Mesodermal cell (in vitro differentiated cells): ENCODE measurements around the gene ATP1B3.

Experiments
- H3K27ac ChIP-seq: 2 replicates; pipeline ENCODE4 v1.7.0; 2013; ENCODE audit warnings: mild to moderate bottlenecking, low read depth, low read length, moderate library complexity; ENCODE audit not compliant: severe bottlenecking
- H3K36me3 ChIP-seq: 2 replicates; pipeline ENCODE4 v1.7.1; 2013; ENCODE audit warnings: mild to moderate bottlenecking, low read length, moderate library complexity; ENCODE audit not compliant: control insufficient read depth, insufficient read depth
- H3K4me1 ChIP-seq: one replicate; pipeline ENCODE4 v1.7.1; 2013; ENCODE audit warnings: mild to moderate bottlenecking, low read length; ENCODE audit not compliant: insufficient read depth, control insufficient read depth, poor library complexity, severe bottlenecking
- H3K4me3 ChIP-seq: 2 replicates; pipeline ENCODE4 v1.7.0; 2013; ENCODE audit warnings: low read length, control low read depth, mild to moderate bottlenecking; ENCODE audit not compliant: insufficient read depth, poor library complexity, severe bottlenecking; ENCODE audit errors: extremely low read depth
- H3K9me3 ChIP-seq: 2 replicates; pipeline ENCODE4 v1.7.1; 2013; ENCODE audit warnings: mild to moderate bottlenecking, low read length, moderate library complexity; ENCODE audit not compliant: control insufficient read depth
- WGBS, 2 experiments: methylation state at CpG; one replicate each; pipeline ENCODE4 v1.1.5; 2013; ENCODE audit warnings: missing lambda C conversion rate in 2 of 2; ENCODE audit not compliant: insufficient coverage in 2 of 2; 5-methylcytosine and 5-hydroxymethylcytosine counted together

ATP1B3 gene

DNA sequence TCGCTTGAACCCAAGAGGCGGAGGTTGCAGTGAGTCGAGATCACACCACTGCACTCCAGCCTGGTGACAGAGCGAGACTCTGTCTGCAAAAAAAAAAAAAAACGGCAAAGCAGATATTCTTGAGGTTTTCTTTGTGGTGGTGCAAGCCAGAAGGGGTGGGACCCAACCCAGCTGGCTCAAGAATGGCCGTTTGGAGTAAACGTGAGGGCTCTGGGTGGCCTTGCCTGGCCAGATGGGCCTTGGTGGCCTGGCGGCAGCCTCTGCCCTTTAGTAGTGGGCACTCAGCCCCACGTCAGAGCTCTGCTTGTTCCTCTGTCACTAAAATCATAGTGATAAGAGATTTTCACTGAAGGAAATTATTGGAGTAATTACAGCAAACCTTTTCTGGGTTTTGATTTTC is 50.5 kb downstream of the ATP1B3 start:
- H3K27ac ChIP-seq: no peak overlapping the region
- no peaks in the 10 kb centered on the region for H3K9me3 ChIP-seq
- H3K36me3 ChIP-seq: peaks cover 59% of the 10 kb centered on the region
- H3K4me1 ChIP-seq: no peaks in the 10 kb centered on the region
- no peak overlapping the region for H3K4me3 ChIP-seq
- WGBS, 2 experiments: 92 to 95% methylated on average over 7 to 8 of the region's 9 CpGs

DNA sequence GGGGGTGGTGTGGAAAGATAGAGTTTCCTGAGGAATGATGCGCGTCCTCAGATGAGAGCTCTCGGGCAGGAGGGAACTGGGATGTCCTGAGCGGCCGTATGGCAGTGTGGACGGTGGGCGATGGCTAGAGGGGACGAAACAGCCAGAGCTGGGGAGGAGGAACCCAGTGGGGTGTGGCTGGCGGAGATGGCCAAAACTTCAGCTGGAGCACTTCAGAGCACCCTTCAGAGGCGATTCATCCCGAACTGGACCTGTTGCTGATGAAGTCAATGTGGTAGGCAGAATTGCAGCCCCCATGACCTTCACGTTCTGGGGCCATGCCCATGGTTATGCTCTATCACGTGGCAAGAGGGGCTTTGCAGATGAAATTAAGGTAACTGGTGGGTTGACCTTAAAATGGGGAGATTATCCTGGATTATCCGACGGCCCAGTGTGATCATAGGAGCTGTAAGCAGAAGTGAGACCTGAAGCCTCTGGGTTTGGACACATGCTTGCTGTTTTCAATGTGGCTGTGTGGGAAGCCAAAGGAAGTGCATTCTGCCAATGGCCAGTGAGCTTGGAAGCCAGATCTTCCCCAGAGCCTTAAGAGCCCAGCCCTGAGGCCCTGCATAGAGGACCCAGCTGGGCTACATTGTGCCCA is 52.3 kb downstream of the ATP1B3 start:
- Histone ChIP-seq H3K4me3 (no peak overlapping the region), H3K9me3 (no peaks in the 10 kb centered on the region)
- WGBS, 2 experiments: 93 to 100% methylated on average over 13 to 15 of the region's 15 CpGs

DNA sequence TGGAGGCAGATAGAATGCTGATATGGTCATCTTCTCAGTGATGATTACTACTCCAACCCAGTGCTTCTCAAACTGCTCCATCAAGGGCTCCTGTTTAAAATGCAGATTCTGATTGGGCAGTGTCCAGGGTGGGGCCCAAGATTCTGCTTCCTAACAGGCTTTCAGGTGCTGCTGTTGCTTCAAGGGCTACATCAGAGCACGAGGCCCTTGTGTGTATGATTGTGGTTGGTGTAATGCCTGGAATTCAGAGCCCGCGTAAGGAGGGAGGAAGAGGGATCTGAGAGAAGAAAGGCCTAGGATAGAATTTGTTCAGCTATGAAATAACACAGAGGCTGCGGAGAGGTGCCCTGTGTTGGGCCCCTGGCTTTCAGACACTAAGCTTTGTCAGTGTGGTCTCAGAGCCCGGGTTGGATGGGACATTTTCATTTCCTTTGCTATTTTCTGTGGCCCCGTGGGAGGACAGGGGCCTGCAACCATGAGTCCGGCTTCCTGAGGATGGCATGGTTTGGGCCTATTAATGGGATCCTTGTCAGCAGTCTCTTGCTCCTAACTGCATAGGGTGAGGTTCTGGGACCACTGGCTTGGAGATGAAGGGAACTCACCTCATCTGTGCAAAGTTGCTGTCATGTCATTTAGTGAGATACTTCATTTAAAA is 53.0 kb downstream of the ATP1B3 start:
- Histone ChIP-seq H3K36me3 (peaks cover 37% of the 10 kb centered on the region), H3K27ac (no peak overlapping the region), H3K4me1 (no peaks in the 10 kb centered on the region), H3K9me3 (no peaks in the 10 kb centered on the region), H3K4me3 (no peak overlapping the region)
- WGBS, 2 experiments: 96 to 99% methylated on average over 6 of the region's 7 CpGs

More for the DNA sequence above, 52.3 kb downstream of the ATP1B3 start:
- peaks cover 42% of the 10 kb centered on the region for H3K36me3 ChIP-seq
- H3K27ac ChIP-seq: no peak overlapping the region
- no peaks in the 10 kb centered on the region for H3K4me1 ChIP-seq

DNA sequence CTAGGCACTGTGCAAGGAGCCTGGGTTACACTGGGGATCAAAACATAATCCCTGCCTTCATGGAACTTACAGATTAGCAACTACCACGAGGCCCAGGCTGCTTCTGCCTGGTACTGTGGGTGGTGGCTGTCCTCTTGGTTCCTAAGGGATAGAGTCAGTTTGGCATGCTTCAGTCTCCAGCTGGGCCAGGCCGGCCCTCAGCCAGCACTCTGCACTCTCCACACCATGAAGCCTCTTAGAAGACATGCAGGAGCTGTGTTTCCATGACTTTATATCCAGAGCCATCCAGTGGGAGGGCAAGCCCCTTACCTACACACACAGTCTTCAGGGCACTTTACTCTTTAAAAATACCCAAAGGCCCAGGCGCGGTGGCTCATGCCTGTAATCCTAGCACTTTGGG is 54.4 kb downstream of the ATP1B3 start:
- Histone ChIP-seq H3K4me1 (no peaks in the 10 kb centered on the region), H3K27ac (no peak overlapping the region), H3K4me3 (no peak overlapping the region), H3K36me3 (peaks cover 23% of the 10 kb centered on the region), H3K9me3 (no peaks in the 10 kb centered on the region)
- 83% methylated on average over 1 of the region's 4 CpGs for WGBS, 2 experiments

DNA sequence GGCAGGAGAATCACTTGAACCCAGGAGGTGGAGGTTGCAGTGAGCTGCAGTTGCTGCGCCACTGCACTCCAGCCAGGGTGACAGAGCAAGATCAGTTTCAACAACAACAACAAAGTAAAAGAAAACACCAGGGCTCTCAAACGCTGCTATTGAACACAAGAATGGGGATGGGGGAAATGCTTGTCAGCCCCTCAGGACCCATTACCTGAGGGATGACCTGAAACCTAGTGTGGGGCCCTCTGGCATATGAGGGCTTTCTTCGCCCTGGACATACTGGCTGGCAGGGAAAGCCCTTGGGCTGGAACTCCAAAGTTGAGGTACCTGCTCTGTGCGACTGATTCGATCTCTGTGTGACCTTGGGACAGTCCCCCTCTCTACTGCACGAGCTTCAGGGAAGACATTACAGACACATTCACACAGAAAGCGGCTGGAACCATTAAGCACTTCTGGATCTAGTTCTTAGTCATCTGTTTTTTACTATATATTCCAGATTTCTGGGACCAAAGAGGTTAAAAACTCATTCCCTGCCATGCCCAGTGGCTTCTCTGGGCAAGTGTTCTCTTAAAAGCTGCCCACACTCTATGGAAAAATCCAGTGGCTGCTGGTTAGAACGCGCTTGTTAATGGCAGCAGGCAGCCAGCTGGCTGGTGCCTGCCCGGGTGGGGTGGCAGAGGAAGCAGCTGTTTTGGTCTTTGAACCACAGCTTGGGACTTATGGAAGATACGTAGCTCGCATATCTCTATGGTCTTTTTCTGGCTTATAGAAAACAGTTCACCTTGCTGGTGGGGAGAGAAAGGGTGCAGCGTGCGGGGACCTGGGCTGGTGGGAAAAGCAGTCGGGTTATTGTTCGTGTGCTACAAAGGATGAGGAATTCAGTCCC is 57.2 kb downstream of the ATP1B3 start:
- no peak overlapping the region for H3K4me3 ChIP-seq
- H3K4me1 ChIP-seq: peaks cover 6% of the 10 kb centered on the region
- no peaks in the 10 kb centered on the region for H3K36me3 ChIP-seq
- H3K27ac ChIP-seq: no peak overlapping the region
- H3K9me3 ChIP-seq: no peaks in the 10 kb centered on the region
- WGBS, 2 experiments: 92 to 93% methylated on average over 15 of the region's 16 CpGs

DNA sequence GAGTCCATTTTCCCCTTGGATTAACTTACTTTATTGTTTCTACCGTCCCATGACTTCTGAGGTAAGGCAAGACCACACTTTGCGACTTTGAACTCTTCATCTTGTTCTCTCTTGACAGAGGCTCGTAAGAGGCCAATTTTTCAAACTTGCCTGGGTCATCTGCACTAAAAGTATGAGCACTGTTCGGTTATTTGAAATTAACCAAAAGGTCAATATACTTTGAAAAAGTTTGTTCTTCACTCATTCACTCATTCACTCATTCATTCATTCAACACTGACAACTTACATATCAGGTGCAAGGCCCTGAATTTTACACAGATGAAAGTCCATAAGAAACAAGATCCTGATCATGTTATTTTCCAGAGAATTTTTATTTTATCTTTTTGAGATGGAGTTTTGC is 57.9 kb downstream of the ATP1B3 start:
- Histone ChIP-seq H3K4me3 (no peak overlapping the region), H3K4me1 (peaks cover 6% of the 10 kb centered on the region), H3K36me3 (no peaks in the 10 kb centered on the region), H3K27ac (no peak overlapping the region), H3K9me3 (no peaks in the 10 kb centered on the region)
- 93 to 99% methylated on average over 4 of the region's 4 CpGs for WGBS, 2 experiments

DNA sequence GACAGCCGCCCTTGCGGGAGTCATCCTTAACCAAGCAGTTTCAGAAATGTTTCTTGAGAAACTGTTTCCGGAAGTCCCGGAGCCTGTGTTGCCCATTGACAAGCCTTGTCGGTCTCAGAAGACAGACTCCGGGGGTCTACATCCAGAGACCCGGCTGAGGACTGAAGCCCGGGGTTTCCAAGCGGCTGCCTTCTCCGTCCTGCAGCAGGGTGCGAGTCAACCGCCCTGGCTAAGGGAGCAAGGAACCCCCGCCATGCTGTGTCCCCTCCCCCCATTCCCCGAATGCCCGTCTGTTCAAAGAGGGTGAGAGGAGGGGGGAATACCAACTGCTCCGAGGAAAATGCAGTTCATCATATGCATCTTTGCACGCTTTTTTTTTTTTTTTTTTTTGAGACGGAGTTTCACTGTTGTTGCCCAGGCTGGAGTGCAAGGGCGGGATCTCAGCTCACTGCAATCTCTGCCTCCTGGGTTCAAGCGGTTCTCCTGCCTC is 61.6 kb downstream of the ATP1B3 start:
- WGBS, 2 experiments: 88 to 90% methylated on average over 14 to 17 of the region's 20 CpGs
- H3K36me3 ChIP-seq: no peaks in the 10 kb centered on the region
- H3K4me3 ChIP-seq: no peak overlapping the region

DNA sequence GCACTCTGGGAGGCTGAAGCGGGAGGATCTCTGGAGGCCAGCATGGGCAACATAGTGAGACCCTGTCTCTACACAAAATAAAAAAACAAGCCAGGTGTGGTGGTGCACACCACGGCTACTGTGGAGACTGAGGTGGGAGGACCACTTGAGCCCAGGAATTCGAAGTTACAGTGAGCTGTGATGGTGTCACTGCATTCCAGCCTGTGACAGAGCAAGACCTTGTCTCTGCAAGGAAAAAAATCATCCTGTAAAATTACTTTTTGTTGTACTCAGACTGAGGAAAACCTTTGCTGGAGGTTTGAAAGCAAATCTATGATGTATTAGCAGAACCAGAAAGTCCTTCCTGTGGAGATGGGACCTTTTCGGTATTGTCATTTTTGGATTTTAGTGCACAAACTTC is 63.3 kb downstream of the ATP1B3 start:
- Histone ChIP-seq H3K9me3 (no peaks in the 10 kb centered on the region), H3K4me3 (no peak overlapping the region), H3K36me3 (no peaks in the 10 kb centered on the region), H3K27ac (peak overlapping the region; percentile 91), H3K4me1 (peaks cover 24% of the 10 kb centered on the region)
- 87 to 100% methylated on average over 1 to 2 of the region's 4 CpGs for WGBS, 2 experiments

More for the DNA sequence above, 61.6 kb downstream of the ATP1B3 start:
- Histone ChIP-seq H3K27ac (no peak overlapping the region), H3K9me3 (no peaks in the 10 kb centered on the region), H3K4me1 (peaks cover 24% of the 10 kb centered on the region)

DNA sequence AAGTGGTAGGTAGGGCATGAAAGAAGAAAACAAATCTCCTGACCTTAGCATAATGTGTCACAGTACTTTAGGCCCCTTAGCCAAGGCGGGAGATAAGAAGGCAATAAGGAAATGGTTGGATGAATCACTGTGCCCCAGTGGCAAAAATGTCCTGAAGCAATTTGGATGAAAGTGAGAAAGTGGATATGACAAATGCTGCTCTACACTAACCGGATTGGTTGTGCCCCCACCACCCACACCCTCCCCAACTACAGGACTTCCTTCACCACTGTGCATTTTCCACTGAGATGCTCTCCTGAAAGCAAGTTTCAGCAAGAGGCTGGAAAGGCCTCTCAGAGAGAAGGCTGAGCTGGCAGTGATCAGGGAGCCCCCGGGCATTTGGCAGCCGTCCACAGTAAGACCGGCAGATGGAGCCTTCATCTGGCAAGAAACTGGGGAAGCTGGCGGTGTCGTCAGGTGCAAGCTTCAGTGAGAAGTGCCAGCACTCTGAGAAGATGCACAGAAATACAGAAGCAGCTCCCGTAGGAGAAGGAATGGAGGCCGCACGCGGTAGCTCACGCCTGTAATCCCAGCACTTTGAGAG is 63.8 kb downstream of the ATP1B3 start:
- no peaks in the 10 kb centered on the region for H3K36me3 ChIP-seq
- peak overlapping the region; percentile 91 for H3K27ac ChIP-seq
- H3K4me3 ChIP-seq: no peak overlapping the region
- H3K9me3 ChIP-seq: no peaks in the 10 kb centered on the region
- WGBS, 2 experiments: 82 to 83% methylated on average over 10 of the region's 12 CpGs
- peaks cover 24% of the 10 kb centered on the region for H3K4me1 ChIP-seq

DNA sequence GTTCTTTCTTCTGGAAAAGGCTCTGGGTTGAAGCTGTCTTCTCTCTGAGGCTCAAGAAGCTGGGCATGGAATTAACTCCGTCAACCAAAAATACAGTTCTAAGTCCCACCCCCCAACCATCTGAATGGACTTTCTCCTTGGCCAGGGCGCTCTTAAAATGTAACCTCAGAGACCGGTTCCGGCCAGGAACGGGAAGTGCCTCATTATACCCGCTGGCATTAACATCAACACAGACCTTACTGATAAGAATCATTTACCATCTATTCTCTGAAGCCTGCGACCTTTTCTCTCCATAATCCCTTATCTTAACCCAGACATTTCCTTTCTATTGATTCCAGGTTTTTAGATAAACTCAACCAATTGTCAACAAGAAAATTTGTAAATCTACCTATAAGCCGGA is 64.7 kb downstream of the ATP1B3 start:
- WGBS, 2 experiments: 95 to 98% methylated on average over 4 to 8 of the region's 8 CpGs
- peaks cover 24% of the 10 kb centered on the region for H3K4me1 ChIP-seq
- H3K27ac ChIP-seq: no peak overlapping the region
- no peaks in the 10 kb centered on the region for H3K9me3 ChIP-seq
- no peak overlapping the region for H3K4me3 ChIP-seq
- H3K36me3 ChIP-seq: peaks cover 5% of the 10 kb centered on the region
